Measurements from ENCODE around the gene ZNF564. TPM values are rescaled to one million over a fixed set of nuclear protein-coding genes. Genes with fewer than 3 reads are reported as not detected.
"Not testable (repeated sequence)": the region's sequence is repeated elsewhere in the genome, so short reads cannot be mapped to it uniquely, and the experiment has no call there.

ZNF564 gene
- total and polyA plus RNA-seq, 11 donors = 4.0 to 10.4 (median 7.4) TPM

DNA sequence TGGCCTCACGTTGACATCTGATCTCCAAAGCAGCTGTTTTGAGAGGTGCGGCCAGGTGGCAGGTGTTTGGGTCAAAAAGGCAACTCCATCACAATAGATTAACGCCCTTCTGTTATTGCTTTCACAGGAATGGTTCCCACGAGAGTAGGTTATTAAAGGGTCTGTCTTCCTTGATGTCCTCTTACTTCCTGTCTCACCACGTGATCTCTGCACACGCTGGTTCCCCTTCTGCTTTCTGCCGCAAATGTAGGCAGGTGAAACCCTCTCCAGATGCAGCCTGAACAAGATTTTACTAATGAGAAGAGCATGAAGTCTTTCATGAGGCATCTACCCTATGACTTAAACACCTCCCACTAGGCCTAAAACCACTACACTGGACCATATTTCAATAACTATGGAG is 22.8 kb upstream of the ZNF564 start:
- Histone ChIP-seq H3K36me3 (peaks cover 0 to 15% (median 8%) of the 10 kb centered on the region in 9 donors), H3K4me1 (no peaks in the 10 kb centered on the region), H3K4me3 (no peak overlapping the region), H3K9me3 (no peaks in the 10 kb centered on the region), H3K27me3 (no peaks in the 10 kb centered on the region), H3K27ac (no peak overlapping the region)
- intact Hi-C loops (cut with DNase I) = no loop called here
- TF ChIP-seq, protein P1, sequence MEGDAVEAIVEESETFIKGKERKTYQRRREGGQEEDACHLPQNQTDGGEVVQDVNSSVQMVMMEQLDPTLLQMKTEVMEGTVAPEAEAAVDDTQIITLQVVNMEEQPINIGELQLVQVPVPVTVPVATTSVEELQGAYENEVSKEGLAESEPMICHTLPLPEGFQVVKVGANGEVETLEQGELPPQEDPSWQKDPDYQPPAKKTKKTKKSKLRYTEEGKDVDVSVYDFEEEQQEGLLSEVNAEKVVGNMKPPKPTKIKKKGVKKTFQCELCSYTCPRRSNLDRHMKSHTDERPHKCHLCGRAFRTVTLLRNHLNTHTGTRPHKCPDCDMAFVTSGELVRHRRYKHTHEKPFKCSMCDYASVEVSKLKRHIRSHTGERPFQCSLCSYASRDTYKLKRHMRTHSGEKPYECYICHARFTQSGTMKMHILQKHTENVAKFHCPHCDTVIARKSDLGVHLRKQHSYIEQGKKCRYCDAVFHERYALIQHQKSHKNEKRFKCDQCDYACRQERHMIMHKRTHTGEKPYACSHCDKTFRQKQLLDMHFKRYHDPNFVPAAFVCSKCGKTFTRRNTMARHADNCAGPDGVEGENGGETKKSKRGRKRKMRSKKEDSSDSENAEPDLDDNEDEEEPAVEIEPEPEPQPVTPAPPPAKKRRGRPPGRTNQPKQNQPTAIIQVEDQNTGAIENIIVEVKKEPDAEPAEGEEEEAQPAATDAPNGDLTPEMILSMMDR (IDR thresholded peaks at IDR 0.05) = no peak
- TF ChIP-seq POLR2A (IDR thresholded peaks at IDR 0.05) = no peak
- DNase-seq (no peak), ATAC-seq (no peak)
- 57 to 73% (median 63%) methylated on average over 7 of the region's 7 CpGs for WGBS, 4 donors

DNA sequence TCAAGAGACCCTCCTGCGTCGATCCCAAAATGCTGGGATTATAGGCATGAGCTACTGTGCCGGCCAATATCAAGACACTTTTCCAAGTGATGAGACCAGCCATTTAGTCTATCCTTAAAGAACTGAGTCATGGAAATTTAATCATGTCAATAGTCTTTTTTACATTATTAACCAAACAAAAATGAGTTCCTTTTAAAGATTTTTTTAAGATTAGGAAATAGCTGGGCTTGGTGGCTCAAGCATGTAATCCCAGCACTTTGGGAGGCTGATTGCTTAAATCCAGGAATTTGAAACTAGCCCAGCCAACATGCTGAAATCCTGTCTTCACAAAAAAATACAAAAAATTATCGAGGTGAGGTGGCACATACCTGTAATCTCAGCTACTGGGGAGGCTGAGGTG is 16.7 kb upstream of the ZNF564 start:
- no peaks in the 10 kb centered on the region for H3K36me3 ChIP-seq
- DNase-seq = no peak
- intact Hi-C loops (cut with DNase I) = loop anchor here in 1 of 10 donors (10.0 kb wide), 1 partner anchor 277 kb away; no protein-coding TSS in a partner anchor
- TF ChIP-seq, protein P1 (IDR thresholded peaks at IDR 0.05) = no peak
- no peak for TF ChIP-seq POLR2A (IDR thresholded peaks at IDR 0.05)
- no peak overlapping the region for H3K4me3 ChIP-seq
- no peaks in the 10 kb centered on the region for H3K27me3 ChIP-seq
- H3K9me3 ChIP-seq = no peaks in the 10 kb centered on the region
- WGBS, 4 donors = 88 to 90% (median 89%) methylated on average over 4 of the region's 4 CpGs
- no peak overlapping the region for H3K27ac ChIP-seq
- peaks cover 0 to 7% (median 0%) of the 10 kb centered on the region in 12 donors for H3K4me1 ChIP-seq
- ATAC-seq = no peak

DNA sequence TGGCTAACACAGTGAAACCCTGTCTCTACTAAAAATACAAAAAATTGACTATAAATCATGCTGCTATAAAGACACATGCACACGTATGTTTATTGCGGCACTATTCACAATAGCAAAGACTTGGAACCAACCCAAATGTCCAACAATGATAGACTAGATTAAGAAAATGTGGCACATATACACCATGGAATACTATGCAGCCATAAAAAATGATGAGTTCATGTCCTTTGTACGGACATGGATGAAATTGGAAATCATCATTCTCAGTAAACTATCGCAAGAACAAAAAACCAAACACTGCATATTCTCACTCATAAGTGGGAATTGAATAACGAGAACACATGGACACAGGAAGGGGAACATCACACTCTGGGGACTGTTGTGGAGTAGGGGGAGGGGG is 15.1 kb upstream of the ZNF564 start:
- not testable (repeated sequence) for H3K9me3 ChIP-seq, H3K27me3 ChIP-seq, DNase-seq, H3K4me1 ChIP-seq, H3K4me3 ChIP-seq, H3K27ac ChIP-seq, H3K36me3 ChIP-seq, ATAC-seq
- intact Hi-C loops (cut with DNase I) = loop anchor here in 1 of 10 donors (10.0 kb wide), 1 partner anchor 278 kb away; no protein-coding TSS in a partner anchor
- WGBS, 4 donors = 90 to 96% (median 95%) methylated on average over 5 of the region's 5 CpGs

DNA sequence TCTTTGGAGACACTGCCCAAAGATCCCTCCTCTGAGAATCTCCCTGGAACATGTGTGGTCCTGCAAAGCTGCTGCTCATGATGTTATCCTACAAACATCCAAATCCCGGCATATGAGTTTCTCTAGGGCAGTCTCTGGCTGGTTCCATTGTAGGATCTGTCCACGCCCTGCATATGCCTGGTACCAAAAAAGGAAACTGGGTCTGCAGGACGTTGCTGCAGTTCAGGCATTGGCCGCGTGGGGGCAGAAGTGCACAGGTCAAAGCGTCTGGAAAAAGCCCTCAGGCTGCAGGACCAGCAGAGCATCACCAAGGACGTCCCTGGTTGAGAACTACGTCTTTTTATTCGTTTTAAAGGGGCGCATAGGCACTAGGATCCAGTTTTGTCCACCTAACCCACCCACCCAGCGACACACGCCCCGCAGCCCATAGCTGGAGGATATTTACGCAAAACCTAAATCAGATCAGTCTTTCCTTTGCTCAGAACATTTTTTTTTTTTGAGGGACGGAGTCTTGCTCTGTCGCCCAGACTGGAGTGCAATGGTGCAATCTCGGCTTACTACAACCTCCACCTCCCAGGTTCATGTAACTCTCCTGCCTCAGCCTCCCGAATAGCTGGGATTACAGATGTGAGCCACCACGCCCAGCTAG is 12.9 kb upstream of the ZNF564 start:
- peak overlapping the region in 1 of 12 donors; percentile 38 for H3K27ac ChIP-seq
- H3K36me3 ChIP-seq = no peaks in the 10 kb centered on the region
- ATAC-seq = peak; percentile 68 to 95 (median 93)
- no peaks in the 10 kb centered on the region for H3K27me3 ChIP-seq
- 21 to 30% (median 22%) methylated on average over 14 to 19 of the region's 19 CpGs for WGBS, 4 donors
- intact Hi-C loops (cut with DNase I) = loop anchor here (1.0 to 10.0 kb wide), 6 partner anchors 103 to 281 kb away; partner anchors contain the start of genes MAN2B1 (in 1 of the 10) and WDR83 (in 1 of the 10)
- TF ChIP-seq POLR2A (IDR thresholded peaks at IDR 0.05) = no peak
- TF ChIP-seq, protein P1 (IDR thresholded peaks at IDR 0.05) = peak; percentile 90 to 98 (median 96)
- peaks cover 0 to 7% (median 0%) of the 10 kb centered on the region in 12 donors for H3K4me1 ChIP-seq
- H3K9me3 ChIP-seq = no peaks in the 10 kb centered on the region
- peak; percentile 82 to 92 (median 88) for DNase-seq
- no peak overlapping the region for H3K4me3 ChIP-seq

Data from heart left ventricle (tissue), 16 donors.